Measurements from ENCODE around the gene ZCCHC2. TPM values are rescaled to one million over a fixed set of nuclear protein-coding genes. Genes with fewer than 3 reads are reported as not detected.

ZCCHC2 gene
- total and polyA plus RNA-seq, 2 donors (not counting 3 experiments of a cell fraction or from before 2014, with no cell fraction given) = 16.2 to 27.2 TPM

DNA sequence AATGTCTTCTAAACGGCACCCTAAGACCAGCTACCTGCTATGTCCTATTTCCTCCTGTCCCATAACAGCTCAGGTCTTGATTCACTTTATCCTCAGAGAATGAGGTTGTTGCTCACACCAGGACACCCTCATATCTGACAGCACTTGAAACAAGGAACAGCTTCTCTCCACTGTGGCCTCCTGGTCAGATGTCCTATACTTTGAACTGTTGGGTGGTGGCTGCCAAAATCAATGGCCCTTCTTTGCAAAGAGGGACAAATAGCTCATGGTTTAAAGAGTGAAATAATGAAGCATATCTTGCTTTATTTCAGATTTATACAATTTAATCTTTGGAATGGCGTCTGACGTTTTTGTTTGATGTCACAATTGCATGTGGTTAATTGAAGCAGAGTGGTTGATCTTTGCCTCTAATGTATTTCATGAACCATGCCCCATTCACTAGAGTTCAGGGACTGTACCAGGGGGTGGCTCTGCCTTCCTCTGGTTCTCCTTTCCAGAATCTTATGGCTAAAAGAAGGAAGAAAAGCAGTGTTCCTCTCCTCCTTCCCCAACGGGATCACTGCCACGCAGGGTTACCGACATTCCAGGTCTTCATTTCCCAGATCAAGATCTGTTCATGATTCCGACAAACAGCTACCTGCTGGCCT is 24.1 kb upstream of the ZCCHC2 start:
- no peaks in the 10 kb centered on the region for H3K27me3 ChIP-seq (ENCODE audit: control insufficient read depth in 2 of 2, insufficient read depth in 2 of 2, low read length in 2 of 2)
- no peaks in the 10 kb centered on the region for H3K9me3 ChIP-seq (replicated peaks; ENCODE audit: control insufficient read depth, insufficient read depth, low read length)
- no peak for FAIRE-seq
- H3K9me1 ChIP-seq (replicated peaks; ENCODE audit: control insufficient read depth, extremely low read depth, insufficient read depth, low read length) = no peaks in the 10 kb centered on the region
- TF ChIP-seq GATA2 (IDR thresholded peaks at IDR 0.05; ENCODE audit: insufficient read depth, insufficient read length, low read depth, low read length) (no peak), MAX (IDR thresholded peaks at IDR 0.05; ENCODE audit: insufficient read depth, insufficient read length) (no peak), POLR2A (IDR thresholded peaks at IDR 0.05; ENCODE audit: low read depth, low read length) (no peak), MYC (IDR thresholded peaks at IDR 0.05; ENCODE audit: low read depth, low read length) (no peak), POLR2AphosphoS5 (IDR thresholded peaks at IDR 0.05; ENCODE audit: insufficient read depth, low read depth, low read length) (no peak), FOS (IDR thresholded peaks at IDR 0.05; ENCODE audit: borderline replicate concordance, insufficient read depth, low read length) (no peak), EZH2 (IDR thresholded peaks at IDR 0.05; ENCODE audit: borderline replicate concordance, low read depth, low read length, severe bottlenecking) (no peak), CTCF (IDR thresholded peaks at IDR 0.05; ENCODE audit: extremely low read depth in 1 of 2, insufficient read depth in 1 of 2, low read depth in 1 of 2, low read length in 2 of 2) (no peak), JUN (IDR thresholded peaks at IDR 0.05; ENCODE audit: borderline replicate concordance, insufficient read depth, insufficient read length, low read depth) (no peak)
- H2AFZ ChIP-seq (ENCODE audit: low read depth, low read length) = no peak overlapping the region
- ChIA-PET POLR2A (no interaction called here), CTCF (interaction anchor here (0.8 to 2.5 kb wide), 2 partner anchors 12 to 47 kb away, joined by 4 to 10 read pairs; no protein-coding TSS in a partner anchor)
- no peak overlapping the region for H3K27ac ChIP-seq (ENCODE audit: insufficient read depth, low read depth, low read length)
- no TSS peak for BruUV-seq (replicated peaks)
- H3K9ac ChIP-seq (replicated peaks; ENCODE audit: extremely low read depth, insufficient read depth, low read length) = no peak overlapping the region
- no peaks in the 10 kb centered on the region for H3K36me3 ChIP-seq (ENCODE audit: control insufficient read depth in 2 of 2, extremely low read depth in 1 of 2, insufficient read depth in 2 of 2, low read length in 2 of 2)
- intact Hi-C loops (cut with micrococcal nuclease) = no loop called here
- H3K4me1 ChIP-seq (ENCODE audit: control insufficient read depth, extremely low read depth, insufficient read depth, low read length) = no peaks in the 10 kb centered on the region
- H3K4me2 ChIP-seq (ENCODE audit: insufficient read depth, low read length) = no peak overlapping the region
- no peaks in the 10 kb centered on the region for H4K20me1 ChIP-seq (replicated peaks; ENCODE audit: control insufficient read depth, extremely low read depth, insufficient read depth, low read length)
- no peak overlapping the region for H3K4me3 ChIP-seq (replicated peaks in 1 of 3; ENCODE audit: insufficient read depth in 1 of 3, low read depth in 1 of 3, low read length in 3 of 3)
- H3K79me2 ChIP-seq (ENCODE audit: control insufficient read depth, insufficient read depth, low read length) = no peaks in the 10 kb centered on the region
- dilution Hi-C loops (cut with MboI; ENCODE audit: extremely low pct_ligation_motif_present, low sequenced_read_pairs) = no loop called here
- no peak for DNase-seq (ENCODE audit: low read depth, low spot score)

Measured in endothelial cell of umbilical vein (primary cell).